ENCODE data around the gene PFDN5.

The PFDN5 gene

GRCh38 chr12:53295070-53295890 lies at the start of gene PFDN5:
Gene PFDN5 (plus strand): TSS chr12:53295542. CDS start chr12:53295568, 26 bp downstream.
- no peak for TF ChIP-seq CTCF (IDR thresholded peaks at IDR 0.05; ENCODE audit: insufficient read depth, missing control alignments)
- no peak for FAIRE-seq
- DNase-seq (ENCODE audit: insufficient read length, low spot score) = peak; percentile 91

DNA sequence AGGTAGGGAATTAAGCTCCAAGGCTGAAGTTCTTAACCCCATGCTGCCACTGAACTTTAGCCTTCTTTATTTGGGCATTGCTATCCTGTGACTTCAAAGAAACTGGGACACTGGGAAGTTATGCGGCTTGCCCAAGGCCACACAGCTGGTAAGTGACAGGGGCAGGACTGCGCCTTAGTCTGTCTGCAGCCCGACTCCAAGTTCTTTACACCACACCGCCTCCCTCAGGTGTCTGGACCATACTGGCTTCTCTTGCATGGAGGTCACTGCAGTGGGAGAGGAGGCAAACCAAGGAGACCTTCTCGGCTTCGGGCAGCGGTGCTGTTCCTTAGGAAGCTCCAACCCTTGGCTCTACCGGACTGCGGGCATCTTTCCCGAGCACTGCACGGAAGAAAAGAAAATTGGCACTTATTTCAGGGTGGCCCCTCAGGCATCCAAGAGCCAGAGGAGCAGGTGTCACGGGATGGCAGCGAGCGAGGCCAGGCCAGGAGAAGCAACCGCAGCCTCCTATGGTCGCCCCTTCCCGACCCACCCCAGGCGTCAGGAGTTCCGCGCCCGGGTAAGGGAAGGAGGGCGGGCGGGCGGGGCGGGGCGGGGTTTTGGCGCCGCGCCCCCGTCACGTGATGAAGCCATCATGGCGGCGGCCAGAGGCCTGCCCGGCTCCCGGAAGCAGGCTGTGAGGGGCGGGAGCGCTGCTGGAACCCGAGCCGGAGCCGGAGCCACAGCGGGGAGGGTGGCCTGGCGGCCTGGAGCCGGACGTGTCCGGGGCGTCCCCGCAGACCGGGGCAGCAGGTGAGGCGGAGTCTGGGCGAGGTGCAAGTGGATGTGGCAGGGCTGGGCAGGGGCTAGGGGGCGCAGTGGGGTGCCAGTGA lies 43.6 kb upstream of the PFDN5 start:
- FAIRE-seq (no peak), DNase-seq (ENCODE audit: insufficient read length, low spot score) (peak; percentile 94)
- TF ChIP-seq CTCF (IDR thresholded peaks at IDR 0.05; ENCODE audit: insufficient read depth, missing control alignments) = peak; percentile 49

DNA sequence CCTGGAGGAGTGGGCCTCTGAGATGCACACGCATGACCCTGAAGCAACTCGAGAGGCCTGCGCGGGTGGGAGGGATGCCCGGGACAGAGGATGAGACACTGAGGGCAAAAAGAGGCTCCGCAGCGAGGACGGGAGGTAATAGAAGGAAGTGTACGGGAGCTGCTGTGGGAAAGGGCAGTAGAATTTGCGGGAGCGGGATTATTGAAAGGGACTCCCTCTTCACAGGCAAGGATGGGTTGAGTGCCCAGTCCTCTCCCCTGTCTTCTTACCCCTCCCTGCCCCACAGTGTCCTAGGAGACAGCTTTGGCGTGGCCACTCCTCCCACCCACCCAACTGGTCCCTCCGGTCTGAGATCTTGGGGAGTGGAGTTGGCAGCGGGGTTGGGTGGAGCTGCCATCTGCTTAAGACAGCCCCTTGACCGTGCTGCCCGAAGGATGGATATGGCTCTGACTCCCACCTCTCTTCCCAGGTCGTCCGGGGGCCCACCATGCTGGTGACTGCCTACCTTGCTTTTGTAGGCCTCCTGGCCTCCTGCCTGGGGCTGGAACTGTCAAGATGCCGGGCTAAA lies 42.9 kb upstream of the PFDN5 start:
- DNase-seq (ENCODE audit: insufficient read length, low spot score) (no peak), FAIRE-seq (no peak)
- no peak for TF ChIP-seq CTCF (IDR thresholded peaks at IDR 0.05; ENCODE audit: insufficient read depth, missing control alignments)

DNA sequence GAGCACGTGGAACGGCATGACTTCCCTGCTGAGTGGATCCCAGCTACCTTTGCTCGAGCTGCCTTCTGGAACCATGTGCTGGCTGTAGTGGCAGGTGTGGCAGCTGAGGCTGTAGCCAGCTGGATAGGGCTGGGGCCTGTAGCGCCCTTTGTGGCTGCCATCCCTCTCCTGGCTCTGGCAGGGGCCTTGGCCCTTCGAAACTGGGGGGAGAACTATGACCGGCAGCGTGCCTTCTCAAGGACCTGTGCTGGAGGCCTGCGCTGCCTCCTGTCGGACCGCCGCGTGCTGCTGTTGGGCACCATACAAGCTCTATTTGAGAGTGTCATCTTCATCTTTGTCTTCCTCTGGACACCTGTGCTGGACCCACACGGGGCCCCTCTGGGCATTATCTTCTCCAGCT lies 42.0 kb upstream of the PFDN5 start:
- no peak for TF ChIP-seq CTCF (IDR thresholded peaks at IDR 0.05; ENCODE audit: insufficient read depth, missing control alignments)
- FAIRE-seq (no peak), DNase-seq (ENCODE audit: insufficient read length, low spot score) (no peak)

DNA sequence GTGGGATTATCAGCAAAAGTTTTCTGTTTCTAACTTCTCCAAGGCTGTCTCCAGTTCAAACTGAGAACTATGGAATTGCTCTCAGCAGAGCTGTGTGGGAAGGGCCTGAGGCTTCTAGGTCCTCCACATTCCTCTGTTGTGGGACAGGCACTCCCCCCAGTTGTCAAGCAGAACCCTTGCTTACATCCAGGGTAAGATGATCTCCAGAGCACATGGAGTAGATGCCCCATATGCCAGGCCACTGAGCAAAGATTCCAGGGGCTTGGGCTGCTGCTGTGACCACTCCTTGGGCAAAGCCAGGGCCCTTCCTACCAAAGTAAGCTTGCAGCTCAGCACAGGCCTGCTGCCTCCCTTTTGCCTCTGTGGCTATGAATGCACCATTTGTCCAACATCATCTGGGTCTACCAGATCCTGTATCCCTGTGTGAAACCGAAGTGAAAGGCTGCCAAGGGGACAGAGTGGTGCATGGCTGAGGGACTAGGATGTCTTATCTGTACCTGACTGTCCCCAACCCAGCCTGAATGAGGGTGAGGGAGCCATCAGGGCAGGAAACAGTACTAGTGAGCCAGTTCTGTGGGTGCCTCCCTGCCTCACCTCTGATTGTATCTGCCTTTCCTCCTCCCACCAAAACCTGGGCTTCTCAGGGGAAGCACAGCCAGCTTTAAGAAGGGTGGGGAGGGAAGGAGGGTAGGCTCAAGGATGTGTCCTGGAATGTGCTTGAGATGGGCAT lies 40.4 kb upstream of the PFDN5 start:
- no peak for FAIRE-seq
- no peak for TF ChIP-seq CTCF (IDR thresholded peaks at IDR 0.05; ENCODE audit: insufficient read depth, missing control alignments)
- no peak for DNase-seq (ENCODE audit: insufficient read length, low spot score)

GRCh38 chr12:53255996-53256395 lies 39.3 kb upstream of the PFDN5 start:
- no peak for DNase-seq (ENCODE audit: insufficient read length, low spot score)

More at GRCh38 chr12:53255996-53256395, 39.3 kb upstream of the PFDN5 start:
- TF ChIP-seq CTCF (IDR thresholded peaks at IDR 0.05; ENCODE audit: insufficient read depth, missing control alignments) = no peak
- FAIRE-seq = no peak

Data from D721Med (cell line).